Fibroblast of the aortic adventitia (primary cell): ENCODE measurements around the gene RUNX1. TPM values are rescaled to one million over a fixed set of nuclear protein-coding genes. Genes with fewer than 3 reads are reported as not detected.

Source experiments
- DNase-seq: peaks from one replicate; pipeline ENCODE4 v3.0.0-alpha.2; 2010; ENCODE audit warnings: low read depth
- H3K4me3 ChIP-seq: 2 replicates; pipeline ENCODE4 v1.5.1; 2011; ENCODE audit warnings: low read depth, mild to moderate bottlenecking, control low read depth, low read length, moderate library complexity
- CTCF ChIP-seq: IDR thresholded peaks from 2 replicates; pipeline ENCODE4 v1.5.1; 2011; ENCODE audit warnings: mild to moderate bottlenecking, low read length, control low read depth, inconsistent platforms; ENCODE audit not compliant: insufficient read depth
- total RNA-seq: library from RNA; depleted of rRNA; stranded (reverse); fragments of >200 nt; gene quantifications from 2 replicates; pipeline ENCODE4 v1.2.3, GENCODE V29; 2012; ENCODE audit warnings: low replicate concordance

RUNX1 gene
- total RNA-seq, 1 donor: 28.0 TPM

GRCh38 chr21:35026617-35027562 lies 22.2 kb downstream of the RUNX1 start:
- no peak overlapping the region for H3K4me3 ChIP-seq
- peak; percentile 46 for DNase-seq
- no peak for TF ChIP-seq CTCF

DNA sequence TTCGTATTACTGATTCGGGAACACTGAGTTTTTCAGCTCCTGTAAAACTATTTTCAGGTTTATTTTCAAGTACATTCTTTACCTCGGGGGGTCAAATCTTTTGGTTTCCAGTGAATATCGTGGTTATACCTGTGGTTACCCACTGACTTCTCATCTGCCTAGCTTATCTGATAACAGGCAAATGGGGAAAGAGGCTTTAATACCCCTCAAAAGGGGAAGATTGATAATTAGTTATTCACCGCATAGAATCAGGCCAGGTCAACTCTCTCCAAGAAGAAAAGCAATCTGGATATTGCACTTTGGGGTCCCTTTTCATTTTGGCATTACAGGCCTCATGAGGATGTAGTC lies 23.0 kb downstream of the RUNX1 start:
- H3K4me3 ChIP-seq: no peak overlapping the region
- DNase-seq: no peak
- TF ChIP-seq CTCF: no peak

GRCh38 chr21:35025206-35026152 lies 23.6 kb downstream of the RUNX1 start:
- H3K4me3 ChIP-seq: no peak overlapping the region
- TF ChIP-seq CTCF: no peak
- DNase-seq: no peak

DNA sequence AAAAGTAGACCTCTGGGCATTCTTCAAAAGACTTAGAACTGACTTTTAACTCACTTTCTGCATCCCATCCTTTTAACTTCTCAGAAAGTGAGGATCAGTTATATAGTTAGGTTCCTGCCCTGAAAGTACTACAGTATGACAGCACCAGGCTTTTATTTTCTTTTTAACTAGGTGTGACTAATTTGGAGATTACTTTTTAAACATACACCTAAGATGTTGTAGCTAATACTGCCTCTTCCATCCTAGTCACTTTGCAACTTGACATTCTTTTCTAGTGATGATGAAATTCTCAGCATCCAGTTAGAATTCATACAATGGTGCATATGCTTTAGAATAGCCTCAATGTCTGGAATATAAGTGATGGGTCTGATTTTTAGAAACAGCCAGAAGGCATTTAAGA lies 24.6 kb downstream of the RUNX1 start:
- no peak for DNase-seq
- TF ChIP-seq CTCF: no peak
- H3K4me3 ChIP-seq: no peak overlapping the region

- no peak overlapping the region for H3K4me3 ChIP-seq
- no peak for TF ChIP-seq CTCF
- DNase-seq: no peak
Measured at GRCh38 chr21:35024071-35024420, 25.1 kb downstream of the RUNX1 start.

DNA sequence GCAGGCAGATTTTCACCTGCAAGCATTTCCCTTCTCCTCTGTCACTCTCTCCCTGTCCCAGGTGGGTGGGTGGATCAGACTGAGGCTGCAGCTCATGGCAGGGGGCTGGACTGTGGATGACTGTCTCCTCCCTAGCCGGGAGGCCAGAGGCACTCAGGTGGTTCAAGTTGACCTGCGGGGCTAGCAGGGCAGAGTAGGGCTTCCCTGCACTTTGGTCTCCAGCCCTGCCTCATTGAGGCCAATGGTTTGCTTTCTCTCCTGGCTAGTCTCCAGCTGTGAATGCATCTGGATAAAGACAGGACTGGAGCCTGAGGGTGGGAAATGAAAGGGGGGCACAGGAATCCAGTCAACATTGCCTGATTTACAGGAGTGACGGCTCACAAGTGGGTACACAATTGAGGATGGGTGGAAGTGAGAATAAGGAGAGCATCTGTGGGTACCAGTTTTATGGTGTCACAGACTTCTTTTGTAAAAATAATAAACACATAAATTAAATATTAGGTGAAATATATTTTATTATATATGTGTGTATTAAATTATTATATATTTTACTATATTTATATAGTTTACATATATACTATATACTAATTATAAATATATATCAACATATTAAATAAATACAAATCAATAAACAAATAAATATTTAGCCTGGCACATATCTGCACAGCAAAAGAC lies 25.6 kb downstream of the RUNX1 start:
- no peak for DNase-seq
- no peak overlapping the region for H3K4me3 ChIP-seq
- TF ChIP-seq CTCF: no peak
